Epidermal melanocyte (primary cell): Measurements from ENCODE around the gene MZT2A.
"Not testable (repeated sequence)": the region's sequence is repeated elsewhere in the genome, so short reads cannot be mapped to it uniquely, and the experiment has no call there.

Experiments used
- DNase-seq: peaks from one replicate; pipeline ENCODE4 v3.0.0; 2011; ENCODE audit warnings: low spot score; ENCODE audit not compliant: insufficient read length

The MZT2A gene

GRCh38 chr2:131454914-131455313, 37.3 kb downstream of the MZT2A start:
- DNase-seq: not testable (repeated sequence)

GRCh38 chr2:131451265-131451949, 40.8 kb downstream of the MZT2A start:
- DNase-seq: not testable (repeated sequence)

GRCh38 chr2:131447981-131448380, 44.2 kb downstream of the MZT2A start:
- not testable (repeated sequence) for DNase-seq

- no peak for DNase-seq
Observed at GRCh38 chr2:131445896-131446295, 46.3 kb downstream of the MZT2A start.

- not testable (repeated sequence) for DNase-seq
Observed at GRCh38 chr2:131445515-131445797, 46.7 kb downstream of the MZT2A start.

- DNase-seq: not testable (repeated sequence)
Observed at GRCh38 chr2:131444736-131445514, 47.3 kb downstream of the MZT2A start.

GRCh38 chr2:131440742-131441468, 51.3 kb downstream of the MZT2A start:
- not testable (repeated sequence) for DNase-seq
